Measurements from ENCODE around the gene NPIPA1.
A peak's percentile ranks its signal among the peaks of the same experiment; 100 is the strongest.
"Not testable (repeated sequence)": the region's sequence is repeated elsewhere in the genome, so short reads cannot be mapped to it uniquely, and the experiment has no call there.

NPIPA1 gene

DNA sequence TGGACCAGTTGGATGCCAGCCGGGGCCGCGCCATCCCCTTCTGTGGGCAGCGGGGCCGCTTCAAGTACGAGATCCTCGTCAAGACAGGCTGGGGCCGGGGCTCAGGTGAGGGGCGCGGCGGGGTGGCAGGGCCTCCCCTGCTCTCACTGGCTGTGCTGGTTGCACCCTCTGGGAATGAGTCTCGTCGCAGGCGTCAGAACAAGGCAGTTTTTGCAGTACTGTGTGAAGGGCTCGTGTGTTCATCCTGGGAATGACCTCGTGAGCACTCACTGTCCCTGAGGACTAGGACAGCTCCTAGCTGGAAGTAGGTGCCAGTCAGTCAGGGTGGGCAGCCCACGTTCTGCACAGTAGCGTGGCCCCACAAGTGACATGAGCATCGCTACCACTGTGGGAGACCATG lies 6.3 kb upstream of the NPIPA1 start:
- not testable (repeated sequence) for DNase-seq (ENCODE audit: low read depth)

DNA sequence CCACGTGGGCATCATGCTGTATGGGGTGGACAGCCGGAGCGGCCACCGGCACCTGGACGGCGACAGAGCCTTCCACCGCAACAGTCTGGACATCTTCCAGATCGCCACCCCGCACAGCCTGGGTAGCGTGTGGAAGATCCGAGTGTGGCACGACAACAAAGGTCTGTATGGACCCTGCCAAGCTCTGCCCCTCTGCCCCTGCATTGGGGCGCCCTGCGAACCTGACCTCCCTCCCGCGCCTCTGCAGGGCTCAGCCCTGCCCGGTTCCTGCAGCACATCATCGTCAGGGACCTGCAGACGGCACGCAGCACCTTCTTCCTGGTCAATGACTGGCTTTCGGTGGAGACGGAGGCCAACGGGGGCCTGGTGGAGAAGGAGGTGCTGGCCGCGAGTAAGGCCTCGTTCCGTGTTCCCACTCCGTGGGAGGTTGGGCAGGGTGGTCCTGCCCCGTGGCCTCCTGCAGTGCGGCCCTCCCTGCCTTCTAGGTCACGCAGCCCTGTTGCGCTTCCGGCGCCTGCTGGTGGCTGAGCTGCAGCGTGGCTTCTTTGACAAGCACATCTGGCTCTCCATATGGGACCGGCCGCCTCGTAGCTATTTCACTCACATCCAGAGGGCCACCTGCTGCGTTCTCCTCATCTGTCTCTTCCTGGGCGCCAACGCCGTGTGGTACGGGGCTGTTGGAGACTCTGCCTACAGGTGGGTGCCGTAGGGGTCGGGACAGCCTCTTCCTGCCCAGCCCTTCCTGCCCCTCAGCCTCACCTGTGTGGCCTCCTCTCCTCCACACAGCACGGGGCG lies 4.5 kb upstream of the NPIPA1 start:
- DNase-seq (ENCODE audit: low read depth): not testable (repeated sequence)

DNA sequence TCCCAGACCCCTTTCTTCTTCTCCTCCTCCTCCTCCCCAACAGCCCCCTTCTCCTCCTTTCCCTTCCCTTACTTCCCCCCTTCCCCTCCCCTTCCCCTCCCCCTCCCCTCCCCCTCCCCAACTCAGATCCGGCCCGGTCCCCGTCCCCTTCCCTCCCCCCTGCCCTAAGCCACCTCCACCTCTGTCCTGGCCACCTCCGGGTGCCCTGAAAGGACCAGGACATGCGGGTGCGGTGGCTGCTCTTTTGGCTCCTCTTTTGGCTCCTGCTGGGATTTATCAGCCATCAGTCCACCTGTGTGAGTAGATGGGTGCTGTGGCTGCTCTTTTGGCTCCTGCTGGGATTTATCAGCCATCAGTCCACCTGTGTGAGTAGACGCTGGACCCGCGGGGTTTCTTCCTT lies 751 bp downstream of the NPIPA1 start:
- not testable (repeated sequence) for DNase-seq (ENCODE audit: low read depth)

DNA sequence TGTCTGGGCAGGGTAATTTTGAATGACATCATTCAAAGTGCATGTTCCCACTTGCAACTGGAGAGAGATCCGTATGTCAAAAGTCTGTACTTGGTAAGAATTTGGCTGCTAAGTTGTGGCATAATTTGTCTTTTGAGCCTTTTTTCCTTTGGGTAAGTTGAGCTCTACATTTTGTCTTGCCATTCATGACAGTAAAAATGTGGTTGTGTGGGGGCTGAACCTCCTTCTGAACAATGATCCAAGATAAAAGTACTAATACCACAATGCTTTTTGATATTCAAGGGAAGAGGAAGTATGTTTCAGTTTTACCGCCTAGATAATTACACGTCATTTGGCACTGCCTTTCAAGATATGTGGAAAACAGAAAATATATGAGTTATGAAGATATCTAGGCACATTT lies 5.4 kb downstream of the NPIPA1 start:
- DNase-seq (ENCODE audit: low read depth): not testable (repeated sequence)

DNA sequence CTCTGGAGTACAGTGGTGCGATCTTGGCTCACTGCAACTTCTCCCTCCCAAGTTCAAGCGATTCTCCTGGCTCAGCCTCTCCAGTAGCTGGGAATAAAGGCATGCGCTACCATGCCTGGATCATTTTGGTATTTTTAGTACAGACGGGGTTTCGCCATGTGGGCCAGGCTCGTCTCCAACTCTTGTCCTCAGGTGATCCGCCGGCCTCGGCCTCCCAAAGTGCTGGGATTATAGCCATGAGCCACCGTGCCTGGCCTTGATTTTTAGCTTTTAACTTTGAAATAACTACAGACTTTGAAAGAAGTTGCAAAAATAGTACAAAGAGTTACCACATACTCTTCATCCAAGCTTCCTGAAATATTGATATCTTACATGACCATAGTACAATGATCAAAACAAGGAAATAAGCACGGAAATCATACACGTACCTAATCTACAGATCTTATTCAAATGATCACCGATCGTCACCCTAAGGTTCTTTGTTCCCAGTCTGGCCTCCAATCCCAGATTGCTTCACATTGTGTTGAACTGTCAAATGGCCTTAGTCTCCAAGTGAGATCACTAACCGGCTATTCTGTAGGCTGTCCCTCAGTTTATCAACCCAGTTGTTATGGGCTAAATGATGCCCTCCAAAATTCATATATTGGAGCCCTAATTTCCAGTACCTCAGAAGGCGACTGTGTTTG lies 18.4 kb downstream of the NPIPA1 start:
- DNase-seq (ENCODE audit: low read depth): no peak

DNA sequence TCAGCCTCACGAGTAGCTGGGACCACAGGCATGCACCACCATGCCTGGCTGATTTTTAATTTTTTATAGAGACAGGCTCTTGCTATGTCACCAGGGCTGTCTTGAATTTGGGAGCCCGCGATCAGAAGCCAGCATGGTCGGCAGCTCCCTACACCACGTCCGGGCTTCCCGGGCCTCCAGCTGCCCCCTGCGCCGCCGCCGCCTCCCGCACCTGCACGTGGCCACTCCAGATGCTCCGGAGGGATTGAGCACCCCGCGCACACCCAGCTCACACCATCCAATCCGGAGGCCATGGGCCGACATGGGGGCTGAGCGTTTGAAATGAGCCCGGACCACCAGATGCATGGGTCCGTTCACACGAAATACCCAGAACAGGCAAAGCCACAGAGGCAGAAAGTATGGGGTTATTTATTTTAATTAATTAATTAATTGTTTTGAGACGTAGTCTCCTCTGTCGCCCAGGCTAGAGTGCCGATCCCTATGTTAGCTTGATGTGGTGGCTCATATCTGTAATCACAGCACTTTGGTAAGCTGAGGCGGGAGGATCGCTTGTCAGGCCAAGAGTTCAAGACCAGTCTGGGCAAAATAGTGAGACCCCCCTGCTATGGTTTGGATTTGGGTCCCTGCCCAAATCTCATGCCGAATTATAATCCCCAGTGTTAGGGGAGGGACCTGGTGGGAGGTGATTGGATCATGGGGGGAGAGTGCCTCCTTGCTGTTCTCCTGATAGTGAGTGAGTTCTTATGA lies 20.5 kb downstream of the NPIPA1 start:
- DNase-seq (ENCODE audit: low read depth): no peak

DNA sequence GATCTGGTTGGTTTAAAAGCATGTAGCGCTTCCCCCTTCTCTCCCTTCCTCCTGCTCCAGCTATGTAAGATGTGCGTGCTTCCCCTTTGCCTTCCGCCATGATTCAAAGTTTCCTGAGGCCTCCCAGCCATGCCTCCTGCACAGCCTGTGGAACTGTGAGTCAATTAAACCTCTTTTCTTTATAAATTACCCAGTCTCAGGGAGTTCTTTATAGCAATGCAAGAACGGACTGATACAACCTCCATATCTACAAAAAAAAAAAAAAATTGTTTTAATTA lies 21.0 kb downstream of the NPIPA1 start:
- no peak for DNase-seq (ENCODE audit: low read depth)

DNA sequence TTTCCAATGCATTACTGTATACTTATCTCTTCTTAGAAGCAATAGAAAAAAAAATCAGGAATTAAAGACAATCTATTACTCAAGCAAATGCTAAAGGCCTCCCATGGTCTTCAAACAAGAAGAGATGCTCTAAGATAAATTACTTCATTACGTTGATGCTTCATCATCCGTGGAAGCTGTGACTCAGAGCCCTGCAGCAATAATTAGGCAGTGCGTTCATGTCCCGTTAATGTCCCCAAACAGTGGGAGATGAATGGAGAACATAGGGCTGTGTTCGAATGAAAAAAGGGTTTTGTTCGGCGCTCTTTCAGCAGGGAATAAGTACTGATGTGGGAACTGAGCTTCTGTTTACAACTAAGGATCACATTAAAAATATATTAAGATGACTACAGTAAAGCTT lies 21.7 kb downstream of the NPIPA1 start:
- no peak for DNase-seq (ENCODE audit: low read depth)

DNA sequence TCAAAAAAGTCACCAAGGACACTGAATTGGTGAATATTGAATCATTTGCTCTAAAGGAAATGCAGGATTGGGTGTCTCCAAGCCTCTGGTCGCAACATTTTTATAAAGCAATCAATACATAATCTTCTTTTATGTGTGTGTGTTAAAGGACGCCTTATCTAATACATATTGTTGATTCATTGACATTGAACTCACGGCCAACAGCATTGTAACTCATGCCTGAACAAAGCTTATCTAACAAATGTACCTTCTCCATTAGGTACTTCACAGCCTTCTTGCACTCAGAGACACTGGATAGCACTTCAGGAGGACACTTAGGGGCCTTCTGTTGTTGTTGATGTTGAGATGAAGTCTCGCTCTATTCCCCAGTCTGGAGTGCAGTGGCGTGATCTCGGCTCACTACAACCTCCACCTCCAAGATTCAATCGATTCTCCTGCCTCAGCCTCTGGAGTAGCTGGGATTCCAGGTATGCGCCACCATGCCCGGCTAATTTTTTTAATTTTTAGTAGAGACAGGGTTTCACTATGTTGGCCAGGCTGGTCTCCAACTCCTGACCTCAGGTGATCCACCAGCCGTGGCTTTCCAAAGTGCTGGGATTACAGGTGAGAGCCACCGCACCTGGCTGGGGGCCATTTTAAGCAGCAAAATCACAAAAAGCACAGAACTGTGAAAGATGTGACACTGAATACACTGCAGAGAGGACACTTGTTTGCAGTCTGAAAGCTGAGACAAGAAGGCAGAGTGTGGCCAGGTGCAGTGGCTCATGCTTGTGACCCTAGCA lies 24.4 kb downstream of the NPIPA1 start:
- DNase-seq (ENCODE audit: low read depth): no peak

DNA sequence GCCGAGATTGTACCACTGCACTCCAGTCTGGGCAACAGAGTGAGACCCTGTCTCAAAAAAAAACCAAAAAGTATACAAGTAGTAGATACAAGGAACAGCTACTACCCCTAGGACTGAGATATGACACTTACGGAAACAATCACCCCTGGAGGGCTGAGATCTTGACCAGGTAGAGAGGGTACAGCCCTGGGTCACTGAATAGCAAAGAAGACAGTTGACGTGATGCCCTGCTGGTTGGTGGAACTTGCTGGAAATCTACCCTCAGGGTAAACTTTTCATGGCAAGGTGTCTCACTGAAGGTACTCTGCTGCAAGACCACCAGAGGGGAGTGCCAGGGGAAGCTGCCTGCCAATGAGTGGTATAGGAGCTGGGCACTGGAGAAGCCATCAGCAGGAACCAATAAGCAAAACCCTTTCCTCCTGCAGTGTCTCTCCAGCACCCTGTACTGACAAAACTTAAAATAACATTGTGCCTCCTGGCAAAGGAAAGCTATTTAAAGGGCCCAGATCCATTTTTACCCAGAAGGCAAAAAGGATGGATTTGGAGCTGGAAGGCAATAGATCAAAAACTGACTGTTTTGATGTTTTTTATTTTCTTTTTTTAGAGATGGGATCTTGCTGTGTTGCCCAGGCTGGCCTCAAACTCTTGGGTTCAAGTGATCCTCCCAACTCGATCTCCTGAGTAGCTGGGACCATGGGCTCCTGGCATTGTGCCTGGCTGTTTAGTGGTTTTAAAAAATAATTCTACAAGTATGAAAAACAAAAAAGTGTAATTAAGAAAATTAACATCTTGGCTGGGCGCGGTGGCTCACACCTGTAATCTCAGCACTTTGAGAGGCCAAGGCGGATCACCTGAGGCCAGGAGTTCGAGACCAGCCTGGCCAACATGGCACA lies 26.3 kb downstream of the NPIPA1 start:
- DNase-seq (ENCODE audit: low read depth): no peak

DNA sequence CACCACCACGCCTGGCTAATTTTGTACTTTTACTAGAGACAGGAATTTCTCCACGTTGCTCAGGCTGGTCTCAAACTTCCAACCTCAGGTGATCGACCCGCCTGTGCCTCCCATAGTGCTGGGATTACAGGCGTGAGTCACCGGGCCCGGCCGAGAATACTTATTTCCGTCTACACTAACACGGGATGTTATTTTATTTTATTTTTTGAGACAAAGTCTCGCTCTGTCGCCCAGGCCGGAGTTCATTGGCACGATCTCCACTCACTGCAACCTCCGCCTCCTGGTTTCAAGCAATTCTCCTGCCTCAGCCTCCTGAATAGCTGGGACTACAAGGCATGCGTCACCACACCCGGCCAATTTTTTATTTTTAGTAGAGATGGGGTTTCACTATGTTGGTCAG lies 28.1 kb downstream of the NPIPA1 start:
- no peak for DNase-seq (ENCODE audit: low read depth)

DNA sequence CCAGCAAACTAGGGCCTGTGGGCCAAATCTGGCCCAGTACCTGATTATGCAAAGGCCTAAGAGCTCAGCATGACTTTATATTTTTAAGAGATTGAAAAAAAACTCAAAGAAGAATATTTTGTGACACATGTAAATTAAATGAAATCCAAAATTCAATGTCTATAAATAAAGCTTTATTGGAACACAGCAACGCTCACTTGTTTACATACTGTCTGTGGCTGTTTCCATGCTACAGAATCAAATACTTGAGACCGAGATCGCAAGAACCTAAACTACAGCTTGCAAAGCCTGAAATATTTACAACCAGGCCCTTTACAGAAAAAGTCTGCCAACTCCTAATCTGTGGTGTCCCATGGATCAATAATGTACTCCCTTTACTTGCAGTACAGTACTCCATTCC lies 32.6 kb downstream of the NPIPA1 start:
- not testable (repeated sequence) for DNase-seq (ENCODE audit: low read depth)

DNA sequence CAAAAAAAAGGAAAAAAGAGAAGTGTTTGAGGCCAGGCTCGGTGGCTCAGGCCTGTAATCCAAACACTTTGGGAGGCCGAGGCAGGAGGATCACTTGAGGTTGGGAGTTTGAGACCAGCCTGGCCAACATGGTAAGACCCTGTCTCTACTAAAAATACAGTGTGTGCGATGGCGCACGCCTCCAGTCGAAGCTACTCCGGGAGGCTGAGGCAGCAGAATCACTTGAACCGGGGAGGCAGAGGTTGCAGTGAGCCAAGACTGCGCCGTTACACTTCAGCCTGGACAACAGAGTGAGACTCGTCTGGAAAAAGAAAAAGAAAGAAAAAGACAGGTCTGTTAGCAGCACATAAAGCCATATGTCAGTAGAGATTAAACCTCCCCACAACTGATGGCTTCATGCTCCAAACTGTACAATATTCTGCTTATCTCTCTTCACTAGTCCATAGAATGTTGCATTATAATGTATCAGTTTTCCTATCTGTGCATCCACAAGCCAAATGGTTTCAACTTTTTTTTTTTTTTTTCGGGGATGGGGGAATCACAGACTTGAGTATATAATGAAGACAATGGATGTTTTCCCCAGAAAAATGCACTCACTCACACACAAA lies 34.5 kb downstream of the NPIPA1 start:
- not testable (repeated sequence) for DNase-seq (ENCODE audit: low read depth)

DNA sequence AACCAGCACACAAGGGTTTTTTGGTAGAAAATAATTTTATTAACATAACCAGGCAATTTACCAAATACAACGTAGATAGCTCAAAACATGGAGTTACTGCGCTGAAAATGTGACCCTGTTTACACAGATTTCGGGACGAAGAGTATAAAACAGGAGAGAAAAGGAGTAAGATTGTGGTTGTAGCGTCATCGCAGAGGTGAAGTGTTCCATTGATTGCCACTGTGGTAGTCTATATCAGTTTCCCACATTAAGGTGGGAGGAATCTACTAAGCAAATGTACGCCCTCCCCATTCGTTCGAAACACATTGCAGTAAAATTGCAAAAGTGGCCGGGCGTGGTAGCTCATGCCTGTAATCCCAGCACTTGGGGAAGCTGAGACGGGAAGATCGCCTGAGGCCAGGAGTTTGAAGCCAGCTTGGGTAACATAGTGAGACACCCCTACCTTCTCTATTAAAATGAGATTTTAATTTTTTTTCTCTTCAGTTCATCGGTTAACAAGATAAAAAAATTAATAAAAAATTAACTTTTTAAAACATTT lies 36.6 kb downstream of the NPIPA1 start:
- not testable (repeated sequence) for DNase-seq (ENCODE audit: low read depth)

DNA sequence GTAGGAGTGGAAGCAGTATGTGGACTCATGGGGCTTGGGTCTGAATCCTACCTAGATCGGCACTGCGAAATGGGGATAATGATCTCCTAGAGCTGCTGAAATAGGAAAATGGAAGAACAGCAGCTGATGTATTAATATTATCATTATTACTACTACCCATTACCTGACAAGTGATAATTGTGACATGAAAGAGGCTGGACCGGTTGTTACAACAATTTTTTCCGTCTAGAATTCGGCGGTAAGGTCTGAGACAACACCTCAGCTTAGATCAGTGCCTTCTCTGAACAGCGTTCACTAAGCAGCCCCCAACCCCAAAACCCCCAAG lies 37.0 kb downstream of the NPIPA1 start:
- not testable (repeated sequence) for DNase-seq (ENCODE audit: low read depth)

DNA sequence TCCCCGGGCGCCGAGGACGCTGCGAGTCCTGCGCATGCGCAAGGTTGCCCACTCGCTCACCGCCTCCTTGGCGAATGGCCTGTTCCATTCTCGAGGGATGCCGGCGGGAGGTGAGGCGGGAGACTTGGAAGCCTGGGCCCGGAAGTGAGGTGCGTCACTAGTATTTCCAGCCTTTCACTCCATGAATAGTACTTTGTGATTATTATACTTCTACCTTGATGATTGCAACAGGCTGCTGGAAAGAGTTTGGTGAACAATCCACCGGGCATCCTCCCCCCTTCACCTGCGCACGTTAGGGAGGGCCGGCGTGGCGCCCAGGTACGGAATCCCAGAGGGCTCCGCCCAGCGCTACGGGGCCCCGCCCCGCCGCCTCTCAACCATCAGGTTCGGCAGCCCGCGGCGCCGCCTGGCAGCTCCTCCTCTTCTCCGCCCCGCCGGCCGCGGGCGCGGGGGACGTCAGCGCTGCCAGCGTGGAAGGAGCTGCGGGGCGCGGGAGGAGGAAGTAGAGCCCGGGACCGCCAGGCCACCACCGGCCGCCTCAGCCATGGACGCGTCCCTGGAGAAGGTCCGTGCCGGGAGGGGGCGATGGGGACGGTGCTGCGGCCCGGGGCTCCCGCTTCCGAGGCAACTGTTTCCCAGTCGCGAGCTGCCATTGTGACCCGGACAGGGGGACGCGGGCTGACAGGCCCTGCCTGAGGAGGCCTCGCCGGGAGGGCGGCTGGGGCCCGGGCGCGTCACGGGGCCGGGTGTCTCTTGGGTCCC lies 37.6 kb downstream of the NPIPA1 start, which contains the start of gene PDXDC1:
Gene PDXDC1, plus strand, starts transcription at position 371 of the 762 bp plus-strand sequence. Its CDS starts 174 bp downstream, at position 545.
- peak; percentile 92 for DNase-seq (ENCODE audit: low read depth)

DNA sequence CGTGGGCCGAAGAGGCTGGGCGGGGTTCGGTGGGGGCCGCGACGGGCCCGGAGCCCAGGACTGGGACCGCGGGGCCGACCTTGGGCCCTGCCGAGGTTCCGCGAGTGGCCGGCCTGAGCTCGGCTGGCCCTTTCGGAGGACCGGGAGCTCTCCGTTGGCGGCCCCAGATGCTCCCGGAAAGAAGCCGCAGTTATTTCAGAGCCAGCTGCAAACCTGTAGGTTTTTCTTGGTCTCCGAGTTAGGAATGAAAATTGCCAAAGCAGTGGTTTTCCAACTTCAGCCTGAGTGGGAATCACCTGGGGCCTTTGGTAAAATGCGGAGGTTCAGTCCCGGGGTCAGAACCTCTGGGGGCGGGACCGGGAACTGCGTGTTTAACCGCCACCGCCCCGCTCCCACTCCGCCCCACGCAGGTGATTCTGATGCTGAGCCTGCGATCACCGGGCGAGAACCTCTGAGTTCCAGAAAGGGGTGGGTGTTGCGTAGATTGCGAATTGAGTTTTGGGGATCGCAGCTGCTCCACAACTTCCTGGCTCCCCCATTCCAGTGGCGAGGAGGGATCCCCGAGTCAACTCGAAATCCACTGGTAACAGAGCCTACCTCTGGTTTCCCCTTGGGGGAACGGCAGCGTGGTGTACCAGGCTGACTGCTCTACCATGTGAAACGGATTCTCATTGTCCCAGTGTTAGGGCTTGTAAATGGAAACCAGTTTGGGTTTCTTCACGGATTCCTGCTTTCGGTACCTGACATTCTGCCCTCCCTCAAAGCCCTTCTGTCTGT lies 38.4 kb downstream of the NPIPA1 start:
- DNase-seq (ENCODE audit: low read depth): peak; percentile 32

DNA sequence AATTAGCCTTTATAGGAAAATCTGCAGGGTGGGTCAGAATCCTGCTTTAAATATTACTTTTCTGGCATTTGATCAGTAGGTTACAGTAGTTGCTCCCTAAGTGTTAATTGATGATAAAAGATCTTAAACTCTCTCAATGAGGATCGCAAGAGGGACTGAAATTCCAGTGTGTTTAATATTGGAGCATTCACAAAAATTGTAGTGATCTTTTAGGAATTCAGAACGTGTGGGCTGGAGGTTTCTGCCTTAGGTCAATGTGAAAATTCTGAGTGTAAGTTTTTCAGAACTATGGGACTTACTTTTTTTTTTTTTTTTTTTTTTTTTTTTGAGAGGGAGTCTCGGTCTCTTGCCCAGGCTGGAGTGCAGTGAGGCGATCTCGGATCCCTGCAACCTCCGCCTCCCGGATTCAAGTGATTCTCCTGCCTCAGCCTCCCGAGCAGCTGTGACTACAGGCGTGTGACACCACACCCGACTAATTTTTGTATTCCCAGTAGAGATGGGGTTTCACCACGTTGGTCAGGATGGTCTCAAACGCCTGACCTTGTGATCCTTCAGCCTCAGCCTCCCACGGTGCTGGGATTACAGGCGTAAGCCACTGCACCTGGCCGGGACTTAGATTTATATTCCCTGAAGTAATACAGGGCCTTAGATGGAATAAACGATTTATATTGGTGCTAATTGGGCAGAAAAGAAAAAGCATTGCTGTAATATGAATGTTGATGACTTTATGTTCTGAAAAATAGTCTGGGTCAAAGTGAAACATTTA lies 39.9 kb downstream of the NPIPA1 start:
- not testable (repeated sequence) for DNase-seq (ENCODE audit: low read depth)
